Lung (tissue), 12 donors: ENCODE results near the gene UNC93B1. TPM values are rescaled to one million over a fixed set of nuclear protein-coding genes. Genes with fewer than 3 reads are reported as not detected.

ENCODE experiments used
- ATAC-seq: fragments of 200-7000 bp; cut with Tn5 transposase; one replicate; pipeline ENCODE4 v1.9.1; 2020; ENCODE audit warnings: moderate number of reproducible peaks; ENCODE audit not compliant: insufficient read depth, low FRiP score
- DNase-seq, 3 donors: peaks; one replicate each; pipeline ENCODE4 v3.0.0-alpha.2; 2013 to 2017
- H3K27ac ChIP-seq, 2 donors: one replicate each; pipeline ENCODE4 v1.5.1; 2013; ENCODE audit warnings: mild to moderate bottlenecking in 2 of 2, moderate library complexity in 2 of 2, control low read depth in 1 of 2, inconsistent platforms in 1 of 2, low read depth in 1 of 2, low read length in 1 of 2
- H3K27me3 ChIP-seq, 3 donors: one replicate each; pipeline ENCODE4 v1.5.1; 2013; ENCODE audit warnings: low read length in 2 of 3; ENCODE audit not compliant: control insufficient read depth in 3 of 3, insufficient read depth in 3 of 3
- H3K36me3 ChIP-seq, 4 donors: one replicate each; pipeline ENCODE4 v1.5.1; 2013; ENCODE audit warnings: low read length in 4 of 4, mild to moderate bottlenecking in 1 of 4, moderate library complexity in 1 of 4; ENCODE audit not compliant: control insufficient read depth in 4 of 4, insufficient read depth in 4 of 4
- H3K4me1 ChIP-seq, 5 donors: one replicate each; pipeline ENCODE4 v1.5.1; 2013; ENCODE audit warnings: low read length in 5 of 5, mild to moderate bottlenecking in 2 of 5, moderate library complexity in 1 of 5; ENCODE audit not compliant: control insufficient read depth in 5 of 5, insufficient read depth in 5 of 5
- H3K4me3 ChIP-seq: one replicate; pipeline ENCODE4 v1.5.1; 2013; ENCODE audit warnings: mild to moderate bottlenecking, control low read depth, moderate library complexity
- H3K9ac ChIP-seq, 2 donors: one replicate each; pipeline ENCODE4 v1.5.1; 2013; ENCODE audit warnings: low read length in 2 of 2, control low read depth in 1 of 2; ENCODE audit not compliant: insufficient read depth in 1 of 2
- H3K9me3 ChIP-seq, 4 donors: one replicate each; pipeline ENCODE4 v1.5.1; 2013; ENCODE audit warnings: low read length in 3 of 4, mild to moderate bottlenecking in 1 of 4, moderate library complexity in 1 of 4; ENCODE audit not compliant: control insufficient read depth in 4 of 4, insufficient read depth in 3 of 4
- WGBS, 2 donors: extraction: QIAGEN DNeasy Blood & Tissue Kit; methylation state at CpG; one replicate each; pipeline ENCODE4 v1.1.7; 2013; 5-methylcytosine and 5-hydroxymethylcytosine counted together
- polyA plus RNA-seq, 2 donors: library from polyadenylated mRNA; stranded (reverse); fragments of 200-250 nt; gene quantifications; one replicate each; pipeline ENCODE4 v1.2.1, GENCODE V29; 2013
- total RNA-seq, 2 donors: library from RNA; depleted of rRNA in 1 of 2; stranded (reverse); fragments of >200 nt in 1 of 2; gene quantifications; one replicate each; pipeline ENCODE4 v1.2.1, GENCODE V29; 2014 to 2021
- TF ChIP-seq, protein P1 (sequence below): IDR thresholded peaks from 2 replicates; pipeline ENCODE4 v1.5.1; 2012; ENCODE audit warnings: mild to moderate bottlenecking; ENCODE audit errors: control extremely low read depth, extremely low read depth
- donor health status: control.
- donor health status: control.
- donor health status: Bipolar disorder and iron deficiency.
- donor health status: healthy.
- donor health status: DM: yes; HTN: yes; CAD: no.

The UNC93B1 gene
- total and polyA plus RNA-seq, 4 donors, result 44.3 to 124 (median 87.8) TPM

DNA sequence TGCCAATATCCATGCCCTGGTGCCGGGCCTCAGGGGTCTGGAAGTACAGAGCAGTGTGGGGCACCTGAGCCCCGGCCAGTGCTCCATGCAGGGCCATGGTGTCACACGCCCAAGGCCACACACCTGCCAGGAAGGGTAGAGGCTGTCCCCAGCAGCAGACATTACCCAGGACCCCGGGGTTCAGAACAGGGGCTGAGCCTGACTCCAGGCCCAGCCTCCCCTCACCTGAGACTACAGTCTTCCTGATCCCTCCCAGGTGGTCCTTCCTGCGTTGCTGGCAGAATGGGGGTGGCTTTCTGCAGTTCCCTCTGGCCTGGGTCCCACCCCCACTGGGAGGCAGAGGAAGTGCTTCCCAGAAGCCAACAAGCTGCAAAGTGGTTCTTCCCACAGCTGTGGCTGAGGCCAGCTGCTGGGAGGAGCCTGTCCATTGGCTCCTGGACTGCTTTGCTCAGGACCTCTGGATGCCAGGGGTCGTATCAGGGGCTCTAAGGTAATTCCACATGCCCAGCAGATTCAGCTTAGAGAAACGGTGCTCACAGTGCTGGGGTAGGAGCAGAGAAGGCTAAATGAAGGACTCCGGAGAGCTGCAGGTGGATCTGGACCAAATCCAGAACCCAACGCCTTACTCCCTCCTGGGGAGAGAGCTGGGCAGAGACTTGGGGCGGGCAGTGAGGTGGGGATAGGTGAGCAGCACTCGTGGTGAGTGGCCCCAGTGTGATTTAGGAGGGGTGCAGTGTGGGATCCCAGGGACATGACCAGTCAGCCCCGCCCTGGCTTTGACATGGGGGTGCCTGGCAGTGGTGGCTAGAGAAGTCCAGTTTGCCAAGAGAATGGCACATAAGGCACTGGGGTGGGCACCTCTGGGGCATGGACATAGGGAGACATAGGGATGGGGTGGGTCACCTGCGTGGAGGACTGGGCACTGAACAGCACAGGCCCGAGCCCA is 47.6 kb upstream of the UNC93B1 start:
- H3K27me3 ChIP-seq, result no peaks in the 10 kb centered on the region
- no peak overlapping the region for H3K9ac ChIP-seq
- ATAC-seq (no peak), DNase-seq (no peak)
- H3K36me3 ChIP-seq, result peaks cover 0 to 59% (median 2%) of the 10 kb centered on the region in 4 donors
- no peaks in the 10 kb centered on the region for H3K9me3 ChIP-seq
- no peak overlapping the region for H3K4me3 ChIP-seq
- 84 to 89% methylated on average over 14 of the region's 14 CpGs for WGBS, 2 donors
- TF ChIP-seq, protein P1, sequence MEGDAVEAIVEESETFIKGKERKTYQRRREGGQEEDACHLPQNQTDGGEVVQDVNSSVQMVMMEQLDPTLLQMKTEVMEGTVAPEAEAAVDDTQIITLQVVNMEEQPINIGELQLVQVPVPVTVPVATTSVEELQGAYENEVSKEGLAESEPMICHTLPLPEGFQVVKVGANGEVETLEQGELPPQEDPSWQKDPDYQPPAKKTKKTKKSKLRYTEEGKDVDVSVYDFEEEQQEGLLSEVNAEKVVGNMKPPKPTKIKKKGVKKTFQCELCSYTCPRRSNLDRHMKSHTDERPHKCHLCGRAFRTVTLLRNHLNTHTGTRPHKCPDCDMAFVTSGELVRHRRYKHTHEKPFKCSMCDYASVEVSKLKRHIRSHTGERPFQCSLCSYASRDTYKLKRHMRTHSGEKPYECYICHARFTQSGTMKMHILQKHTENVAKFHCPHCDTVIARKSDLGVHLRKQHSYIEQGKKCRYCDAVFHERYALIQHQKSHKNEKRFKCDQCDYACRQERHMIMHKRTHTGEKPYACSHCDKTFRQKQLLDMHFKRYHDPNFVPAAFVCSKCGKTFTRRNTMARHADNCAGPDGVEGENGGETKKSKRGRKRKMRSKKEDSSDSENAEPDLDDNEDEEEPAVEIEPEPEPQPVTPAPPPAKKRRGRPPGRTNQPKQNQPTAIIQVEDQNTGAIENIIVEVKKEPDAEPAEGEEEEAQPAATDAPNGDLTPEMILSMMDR, result no peak
- peaks cover 0 to 9% (median 0%) of the 10 kb centered on the region in 5 donors for H3K4me1 ChIP-seq
- H3K27ac ChIP-seq, result no peak overlapping the region

DNA sequence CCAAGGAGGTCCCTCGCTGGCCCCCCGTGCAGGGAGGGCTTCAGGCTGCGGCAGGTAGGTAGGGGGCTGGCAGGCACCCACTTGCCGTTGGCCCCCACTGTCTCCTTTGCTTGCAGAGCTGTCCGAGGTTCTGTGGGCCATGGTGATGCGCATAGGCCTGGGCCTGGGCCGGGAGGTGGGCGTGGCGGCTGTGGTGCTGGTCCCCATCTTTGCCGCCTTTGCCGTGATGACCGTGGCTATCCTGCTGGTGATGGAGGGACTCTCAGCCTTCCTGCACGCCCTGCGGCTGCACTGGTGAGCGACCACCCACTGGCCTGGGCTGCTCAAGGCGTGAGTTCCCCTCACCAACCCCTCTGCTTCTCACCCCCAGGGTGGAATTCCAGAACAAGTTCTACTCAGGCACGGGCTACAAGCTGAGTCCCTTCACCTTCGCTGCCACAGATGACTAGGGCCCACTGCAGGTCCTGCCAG is 46.5 kb upstream of the UNC93B1 start:
- Histone ChIP-seq H3K9ac (no peak overlapping the region), H3K4me1 (peaks cover 0 to 9% (median 0%) of the 10 kb centered on the region in 5 donors), H3K27me3 (no peaks in the 10 kb centered on the region), H3K36me3 (peaks cover 0 to 63% (median 2%) of the 10 kb centered on the region in 4 donors), H3K27ac (no peak overlapping the region), H3K9me3 (no peaks in the 10 kb centered on the region), H3K4me3 (no peak overlapping the region)
- DNase-seq (no peak), ATAC-seq (no peak)
- 96% methylated on average over 16 to 18 of the region's 18 CpGs for WGBS, 2 donors
- TF ChIP-seq, protein P1, result no peak

DNA sequence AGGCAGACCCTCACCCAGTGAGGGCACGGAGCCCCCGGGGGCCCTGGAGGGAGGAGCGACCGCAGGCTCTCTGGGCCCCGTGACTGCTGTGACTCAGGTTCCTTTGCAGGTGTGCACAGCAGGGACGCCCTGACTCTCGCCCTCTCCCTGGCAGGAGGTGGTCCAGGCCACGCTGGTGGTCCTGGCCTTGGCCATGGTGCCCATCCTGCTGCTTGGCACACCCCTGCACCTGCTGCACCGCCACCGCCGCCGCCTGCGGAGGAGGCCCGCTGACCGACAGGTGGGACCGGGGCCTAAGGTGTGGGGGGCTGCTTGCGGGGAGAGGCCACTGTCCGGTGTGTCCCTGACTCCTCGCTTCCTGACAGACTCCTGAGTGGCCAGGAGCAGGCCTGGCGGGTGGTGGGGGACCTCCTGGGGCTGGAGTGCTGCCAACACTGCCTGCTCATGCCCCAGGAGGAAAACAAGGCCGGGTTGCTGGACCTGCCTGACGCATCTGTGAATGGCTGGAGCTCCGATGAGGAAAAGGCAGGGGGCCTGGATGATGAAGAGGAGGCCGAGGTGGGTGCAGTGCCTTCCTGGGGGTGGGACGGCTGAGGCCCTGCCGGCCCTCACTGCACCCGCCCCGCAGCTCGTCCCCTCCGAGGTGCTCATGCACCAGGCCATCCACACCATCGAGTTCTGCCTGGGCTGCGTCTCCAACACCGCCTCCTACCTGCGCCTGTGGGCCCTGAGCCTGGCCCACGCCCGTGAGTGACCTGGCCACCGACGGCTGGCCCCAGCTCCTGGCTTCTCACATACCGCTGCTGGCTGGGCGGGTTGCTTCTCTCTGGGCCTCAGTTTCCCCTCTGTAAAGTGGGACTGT is 45.8 kb upstream of the UNC93B1 start:
- Histone ChIP-seq H3K9ac (no peak overlapping the region), H3K9me3 (no peaks in the 10 kb centered on the region), H3K4me1 (peaks cover 0 to 9% (median 0%) of the 10 kb centered on the region in 5 donors), H3K36me3 (peaks cover 0 to 69% (median 2%) of the 10 kb centered on the region in 4 donors), H3K27me3 (no peaks in the 10 kb centered on the region), H3K4me3 (no peak overlapping the region), H3K27ac (no peak overlapping the region)
- no peak for DNase-seq
- WGBS, 2 donors, result 93 to 97% methylated on average over 36 to 40 of the region's 40 CpGs
- TF ChIP-seq, protein P1, result no peak
- no peak for ATAC-seq
